Measurements from ENCODE around the gene LGR4. TPM values are rescaled to one million over a fixed set of nuclear protein-coding genes. Genes with fewer than 3 reads are reported as not detected.
A peak's percentile ranks its signal among the peaks of the same experiment; 100 is the strongest.

The LGR4 gene
- total RNA-seq, 1 donor from 2014 or later, result 3.0 TPM

- Mint-ChIP-seq H3K4me3 (no peak overlapping the region), H3K36me3 (ENCODE audit: low read depth) (no peaks in the 10 kb centered on the region), H3K4me1 (no peaks in the 10 kb centered on the region), H3K27ac (no peak overlapping the region), H3K27me3 (peaks cover 5% of the 10 kb centered on the region), H3K9me3 (no peaks in the 10 kb centered on the region)
- ATAC-seq (ENCODE audit: low read depth) (no peak), DNase-seq (no peak)
- ChIA-PET POLR2A (no interaction called here), CTCF (interaction anchor here (0.7 kb wide), 1 partner anchor 18 kb away, joined by 3 read pairs; no protein-coding TSS in a partner anchor)
- TF ChIP-seq, protein P1, sequence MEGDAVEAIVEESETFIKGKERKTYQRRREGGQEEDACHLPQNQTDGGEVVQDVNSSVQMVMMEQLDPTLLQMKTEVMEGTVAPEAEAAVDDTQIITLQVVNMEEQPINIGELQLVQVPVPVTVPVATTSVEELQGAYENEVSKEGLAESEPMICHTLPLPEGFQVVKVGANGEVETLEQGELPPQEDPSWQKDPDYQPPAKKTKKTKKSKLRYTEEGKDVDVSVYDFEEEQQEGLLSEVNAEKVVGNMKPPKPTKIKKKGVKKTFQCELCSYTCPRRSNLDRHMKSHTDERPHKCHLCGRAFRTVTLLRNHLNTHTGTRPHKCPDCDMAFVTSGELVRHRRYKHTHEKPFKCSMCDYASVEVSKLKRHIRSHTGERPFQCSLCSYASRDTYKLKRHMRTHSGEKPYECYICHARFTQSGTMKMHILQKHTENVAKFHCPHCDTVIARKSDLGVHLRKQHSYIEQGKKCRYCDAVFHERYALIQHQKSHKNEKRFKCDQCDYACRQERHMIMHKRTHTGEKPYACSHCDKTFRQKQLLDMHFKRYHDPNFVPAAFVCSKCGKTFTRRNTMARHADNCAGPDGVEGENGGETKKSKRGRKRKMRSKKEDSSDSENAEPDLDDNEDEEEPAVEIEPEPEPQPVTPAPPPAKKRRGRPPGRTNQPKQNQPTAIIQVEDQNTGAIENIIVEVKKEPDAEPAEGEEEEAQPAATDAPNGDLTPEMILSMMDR (IDR thresholded peaks at IDR 0.05), result no peak
- intact Hi-C loops (cut with micrococcal nuclease), result no loop called here
Observed at GRCh38 chr11:27514076-27514475, 41.5 kb upstream of the LGR4 start.

DNA sequence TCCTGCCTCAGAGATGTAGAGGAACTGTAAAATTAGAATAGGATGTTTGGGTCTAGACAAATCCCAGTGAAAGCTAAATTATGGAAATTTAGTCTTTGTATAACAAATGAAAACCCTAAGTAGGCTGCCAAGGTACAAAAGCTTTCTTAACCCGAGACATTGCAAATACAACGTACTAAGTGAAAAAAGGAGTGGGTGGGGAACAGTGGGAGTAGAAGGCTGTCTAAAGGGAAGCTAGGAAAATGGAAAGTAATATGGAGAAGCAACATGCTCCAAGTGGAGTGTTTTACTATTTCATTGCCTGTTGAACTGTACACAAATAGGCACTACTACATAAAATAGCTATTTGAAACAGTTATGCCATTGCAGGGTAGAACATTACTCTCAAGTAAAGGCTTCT is 40.8 kb upstream of the LGR4 start:
- Mint-ChIP-seq H3K27ac (no peak overlapping the region), H3K27me3 (peaks cover 5% of the 10 kb centered on the region), H3K4me3 (no peak overlapping the region), H3K9me3 (no peaks in the 10 kb centered on the region), H3K36me3 (ENCODE audit: low read depth) (no peaks in the 10 kb centered on the region), H3K4me1 (peaks cover 3% of the 10 kb centered on the region)
- CTCF ChIA-PET, result interaction anchor here (0.7 kb wide), 1 partner anchor 17 kb away, joined by 3 read pairs; no protein-coding TSS in a partner anchor
- DNase-seq (no peak), ATAC-seq (ENCODE audit: low read depth) (no peak)
- POLR2A ChIA-PET, result no interaction called here
- intact Hi-C loops (cut with micrococcal nuclease), result no loop called here
- TF ChIP-seq, protein P1 (IDR thresholded peaks at IDR 0.05), result no peak

- Mint-ChIP-seq H3K27ac (no peak overlapping the region), H3K27me3 (no peaks in the 10 kb centered on the region), H3K4me1 (peaks cover 12% of the 10 kb centered on the region), H3K36me3 (ENCODE audit: low read depth) (no peaks in the 10 kb centered on the region), H3K4me3 (no peak overlapping the region), H3K9me3 (no peaks in the 10 kb centered on the region)
- ChIA-PET POLR2A (no interaction called here), CTCF (no interaction called here)
- DNase-seq (no peak), ATAC-seq (ENCODE audit: low read depth) (no peak)
- intact Hi-C loops (cut with micrococcal nuclease), result no loop called here
- TF ChIP-seq, protein P1 (IDR thresholded peaks at IDR 0.05), result no peak
Observed at GRCh38 chr11:27512238-27512637, 39.6 kb upstream of the LGR4 start.

GRCh38 chr11:27509908-27510307 is 37.3 kb upstream of the LGR4 start:
- Mint-ChIP-seq H3K9me3 (no peaks in the 10 kb centered on the region), H3K36me3 (ENCODE audit: low read depth) (peaks cover 11% of the 10 kb centered on the region), H3K27me3 (no peaks in the 10 kb centered on the region), H3K27ac (no peak overlapping the region), H3K4me1 (peaks cover 31% of the 10 kb centered on the region), H3K4me3 (no peak overlapping the region)
- DNase-seq (no peak), ATAC-seq (ENCODE audit: low read depth) (no peak)
- intact Hi-C loops (cut with micrococcal nuclease), result loop anchor here (5.0 kb wide), 1 partner anchor 278 kb away; no protein-coding TSS in a partner anchor
- TF ChIP-seq, protein P1 (IDR thresholded peaks at IDR 0.05), result no peak
- ChIA-PET CTCF (no interaction called here), POLR2A (no interaction called here)

DNA sequence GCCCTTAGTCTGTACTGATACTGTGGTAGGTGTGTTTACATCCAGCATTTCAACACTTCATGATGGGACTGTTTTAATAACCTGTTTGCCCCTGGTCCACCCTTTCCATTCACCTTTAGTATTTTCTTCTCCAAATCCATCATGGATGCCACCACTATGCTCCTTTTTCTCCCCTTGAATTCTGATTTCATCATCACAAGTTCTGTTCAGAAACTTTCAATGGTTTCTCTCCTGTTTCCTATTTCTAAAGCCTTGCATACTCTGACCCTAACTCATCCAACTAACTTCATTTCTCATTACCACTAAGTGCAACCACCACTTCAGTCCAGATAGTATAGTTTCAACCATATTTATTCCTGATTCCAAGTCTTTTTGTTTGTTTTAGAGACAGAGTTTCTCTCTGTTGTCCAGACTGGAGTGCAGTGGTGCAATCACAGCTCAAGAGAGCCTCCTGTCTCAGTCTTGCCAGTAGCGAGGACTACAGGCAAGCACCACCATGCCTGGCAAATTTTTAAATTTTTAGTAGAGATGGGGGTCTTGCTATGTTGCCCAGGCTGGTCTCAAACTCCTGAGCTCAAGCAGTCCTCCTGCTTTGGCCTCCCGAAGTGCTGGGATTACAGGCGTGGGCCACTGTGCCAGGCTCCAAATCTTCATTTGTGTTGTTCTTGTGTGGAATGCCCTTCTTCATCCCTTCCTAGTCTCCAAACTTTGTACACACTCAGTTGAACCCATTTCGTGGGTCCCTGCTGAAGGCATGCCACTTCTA is 35.1 kb upstream of the LGR4 start:
- Mint-ChIP-seq H3K27ac (peak overlapping the region; percentile 98), H3K4me1 (peaks cover 41% of the 10 kb centered on the region), H3K27me3 (no peaks in the 10 kb centered on the region), H3K4me3 (peak overlapping the region; percentile 100), H3K9me3 (no peaks in the 10 kb centered on the region), H3K36me3 (ENCODE audit: low read depth) (peaks cover 13% of the 10 kb centered on the region)
- TF ChIP-seq, protein P1 (IDR thresholded peaks at IDR 0.05), result no peak
- CTCF ChIA-PET, result interaction anchor here (1.0 kb wide), 1 partner anchor 10 kb away, joined by 5 read pairs; no protein-coding TSS in a partner anchor
- POLR2A ChIA-PET, result interaction anchor here (1.4 to 1.6 kb wide), 3 partner anchors 10 to 145 kb away, joined by 4 to 16 read pairs (median 6); partner anchors contain the start of genes CCDC34 and LGR4
- intact Hi-C loops (cut with micrococcal nuclease), result loop anchor here (5.0 kb wide), 1 partner anchor 275 kb away; no protein-coding TSS in a partner anchor
- DNase-seq (no peak), ATAC-seq (ENCODE audit: low read depth) (no peak)
